ENCODE data around the gene GULP1.
"Not testable (repeated sequence)": the region's sequence is repeated elsewhere in the genome, so short reads cannot be mapped to it uniquely, and the experiment has no call there.

Gene GULP1

GRCh38 chr2:188293601-188294351, 2.1 kb downstream of the GULP1 start:
- no peak for DNase-seq

- DNase-seq = no peak
Observed at GRCh38 chr2:188294352-188294926, 2.8 kb downstream of the GULP1 start.

- DNase-seq = no peak
Observed at GRCh38 chr2:188295067-188295685, 3.5 kb downstream of the GULP1 start.

GRCh38 chr2:188297978-188298377, 6.3 kb downstream of the GULP1 start:
- no peak for DNase-seq

- DNase-seq = not testable (repeated sequence)
Observed at GRCh38 chr2:188298937-188299371, 7.3 kb downstream of the GULP1 start.

- no peak for DNase-seq
Observed at GRCh38 chr2:188303363-188304031, 11.8 kb downstream of the GULP1 start.

GRCh38 chr2:188305271-188305670, 13.6 kb downstream of the GULP1 start:
- no peak for DNase-seq

- DNase-seq = no peak
Observed at GRCh38 chr2:188306271-188306670, 14.6 kb downstream of the GULP1 start.

GRCh38 chr2:188307850-188308283, 16.2 kb downstream of the GULP1 start:
- no peak for DNase-seq

- DNase-seq = no peak
Observed at GRCh38 chr2:188308483-188308882, 16.8 kb downstream of the GULP1 start.

GRCh38 chr2:188309364-188309763, 17.7 kb downstream of the GULP1 start:
- no peak for DNase-seq

GRCh38 chr2:188314314-188315054, 22.8 kb downstream of the GULP1 start:
- DNase-seq = no peak

GRCh38 chr2:188315750-188316149, 24.1 kb downstream of the GULP1 start:
- no peak for DNase-seq

- DNase-seq = no peak
Observed at GRCh38 chr2:188316342-188316741, 24.7 kb downstream of the GULP1 start.

- DNase-seq = no peak
Observed at GRCh38 chr2:188316791-188317423, 25.2 kb downstream of the GULP1 start.

GRCh38 chr2:188318161-188318749, 26.6 kb downstream of the GULP1 start:
- no peak for DNase-seq

- DNase-seq = no peak
Observed at GRCh38 chr2:188319838-188320237, 28.2 kb downstream of the GULP1 start.

GRCh38 chr2:188320861-188321260, 29.2 kb downstream of the GULP1 start:
- DNase-seq = no peak

- no peak for DNase-seq
Observed at GRCh38 chr2:188322569-188323551, 31.2 kb downstream of the GULP1 start.

GRCh38 chr2:188324067-188324466, 32.4 kb downstream of the GULP1 start:
- no peak for DNase-seq

GRCh38 chr2:188326290-188326668, 34.6 kb downstream of the GULP1 start:
- no peak for DNase-seq
